HG03025 (cell line): ENCODE data around the gene BCL7C.

Experiments used
- ATAC-seq: cut with Tn5 transposase; IDR thresholded peaks from one replicate; pipeline ENCODE4 v1.9.1; 2021; ENCODE audit warnings: mild to moderate bottlenecking, moderate library complexity; ENCODE audit not compliant: unreplicated experiment, low FRiP score

The BCL7C gene

GRCh38 chr16:30922960-30923535 lies 29.2 kb upstream of the BCL7C start:
- peak; percentile 62 for ATAC-seq

DNA sequence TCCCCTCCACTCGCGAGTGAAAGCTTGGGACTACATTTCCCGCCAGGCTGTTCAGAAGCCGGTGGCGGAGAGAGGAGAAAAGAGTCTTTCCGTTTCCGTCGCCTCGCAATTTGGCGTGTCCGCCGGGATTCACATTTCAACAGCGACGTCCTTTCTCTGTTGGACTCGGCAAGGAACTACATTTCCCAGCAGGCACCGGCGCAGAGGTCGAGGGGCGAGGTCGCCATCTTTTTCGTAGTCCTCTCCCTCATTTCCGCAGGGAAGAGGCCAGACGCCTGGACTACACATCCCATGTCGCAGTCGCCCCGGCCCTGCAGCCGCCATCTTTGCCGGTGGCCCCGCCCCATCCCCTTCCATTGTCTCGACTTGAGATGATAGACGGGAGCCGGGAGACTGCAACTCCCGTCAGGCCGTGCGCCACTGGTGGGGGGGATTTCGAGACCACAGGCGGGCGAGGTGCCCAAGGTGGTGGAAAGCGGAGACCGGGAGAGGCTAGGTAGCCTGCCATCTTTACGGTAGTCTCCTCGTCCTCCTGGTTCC lies 28.6 kb upstream of the BCL7C start:
- ATAC-seq: peak; percentile 63

- no peak for ATAC-seq
Measured at GRCh38 chr16:30921748-30922419, 28.0 kb upstream of the BCL7C start.

- no peak for ATAC-seq
Measured at GRCh38 chr16:30921459-30921747, 27.5 kb upstream of the BCL7C start.

- no peak for ATAC-seq
Measured at GRCh38 chr16:30920891-30921290, 27.0 kb upstream of the BCL7C start.

DNA sequence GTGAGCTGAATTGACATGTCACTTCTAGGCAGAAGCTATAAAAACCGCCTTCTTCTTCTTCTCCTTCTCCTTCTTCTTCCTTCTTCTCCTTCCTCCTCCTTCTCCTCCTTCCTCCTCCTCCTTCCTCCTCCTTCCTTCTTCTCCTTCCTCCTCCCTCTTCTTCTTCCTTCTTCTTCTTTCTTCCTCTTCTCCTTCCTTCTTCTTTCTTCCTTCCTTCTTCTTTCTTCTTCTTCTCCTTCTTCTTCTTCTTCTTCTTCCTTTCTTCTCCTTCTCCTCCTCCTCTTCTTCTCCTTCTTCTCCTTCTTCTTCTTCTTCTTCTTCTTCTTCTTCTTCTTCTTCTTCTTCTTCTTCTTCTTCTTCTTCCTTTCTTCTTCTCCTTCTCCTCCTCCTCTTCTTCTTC lies 24.7 kb upstream of the BCL7C start:
- no peak for ATAC-seq

DNA sequence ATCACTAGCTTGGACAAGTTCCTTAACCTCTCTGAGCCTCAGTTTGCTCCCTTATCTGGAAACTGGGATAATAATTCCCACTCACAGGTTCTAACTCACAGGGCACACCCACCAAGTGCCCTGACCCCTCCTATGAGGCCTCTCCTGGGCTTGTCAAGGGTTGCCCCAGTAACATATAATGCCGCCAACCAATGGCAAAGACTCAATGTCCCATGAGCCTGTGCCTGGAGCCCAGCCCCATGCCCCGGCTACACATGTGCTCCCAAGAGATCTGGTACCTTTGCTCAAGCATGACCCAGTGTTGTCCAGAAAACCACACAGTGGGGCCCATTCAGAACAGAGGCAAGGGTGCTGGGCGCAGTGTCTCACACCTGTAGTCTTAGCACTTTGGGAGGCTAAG lies 21.0 kb upstream of the BCL7C start:
- no peak for ATAC-seq

GRCh38 chr16:30912794-30913412 lies 19.0 kb upstream of the BCL7C start:
- ATAC-seq: no peak

GRCh38 chr16:30910427-30911029 lies 16.7 kb upstream of the BCL7C start:
- ATAC-seq: no peak

GRCh38 chr16:30907064-30907463 lies 13.2 kb upstream of the BCL7C start:
- no peak for ATAC-seq

DNA sequence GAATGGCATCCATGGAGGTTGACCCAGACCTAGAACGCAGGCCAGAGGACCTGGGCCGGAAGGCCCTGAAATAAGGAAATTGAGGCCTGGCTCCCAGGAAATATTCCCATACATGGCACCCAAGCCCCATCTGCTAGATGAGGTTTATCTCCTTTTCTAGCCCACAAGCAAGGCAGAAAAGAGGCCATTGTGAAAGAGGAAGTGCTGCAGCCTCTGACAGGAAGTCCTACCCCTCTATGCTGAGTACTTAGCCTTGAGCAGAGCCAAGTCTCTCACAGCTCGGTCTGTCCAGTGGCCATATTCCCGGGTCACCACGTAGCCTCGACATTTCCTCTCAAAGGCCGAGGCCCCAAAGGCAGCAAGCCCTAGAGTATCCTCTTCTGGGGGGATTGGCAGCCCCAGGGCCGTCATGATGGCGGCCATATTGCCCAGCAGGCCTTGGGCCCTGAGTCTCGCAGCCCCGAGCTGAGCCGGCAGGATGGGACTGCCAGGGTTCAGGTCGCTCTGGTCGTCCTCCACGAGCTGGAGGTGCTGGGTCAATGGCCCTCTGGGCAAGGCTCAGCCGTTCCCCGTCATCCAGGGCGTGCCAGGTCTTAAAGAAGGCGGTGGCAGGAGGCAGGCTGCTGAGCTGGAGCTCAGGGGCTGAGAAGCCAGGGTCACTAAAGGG lies 10.4 kb upstream of the BCL7C start:
- ATAC-seq: no peak

DNA sequence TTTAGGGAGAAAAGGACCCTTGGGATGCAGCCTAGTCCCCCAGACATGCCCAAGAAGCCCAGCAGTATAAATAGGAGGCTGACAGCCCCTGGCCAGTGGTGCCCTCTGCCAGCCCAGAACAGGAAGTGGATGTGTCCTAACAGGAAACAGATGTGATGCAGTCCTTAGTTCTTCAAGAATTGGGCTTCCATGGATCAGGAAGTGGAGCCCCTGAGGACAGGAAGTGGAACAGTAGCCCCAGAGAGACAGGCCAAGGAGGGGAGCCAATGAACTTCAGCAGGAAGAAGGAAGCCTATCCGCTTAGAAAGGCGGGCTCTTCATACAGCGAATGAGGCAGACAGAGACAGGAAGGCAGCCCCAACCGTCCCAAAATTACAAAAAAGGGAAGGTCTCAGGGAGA lies 9.7 kb upstream of the BCL7C start:
- no peak for ATAC-seq

- no peak for ATAC-seq
Measured at GRCh38 chr16:30903002-30903401, 9.1 kb upstream of the BCL7C start.

DNA sequence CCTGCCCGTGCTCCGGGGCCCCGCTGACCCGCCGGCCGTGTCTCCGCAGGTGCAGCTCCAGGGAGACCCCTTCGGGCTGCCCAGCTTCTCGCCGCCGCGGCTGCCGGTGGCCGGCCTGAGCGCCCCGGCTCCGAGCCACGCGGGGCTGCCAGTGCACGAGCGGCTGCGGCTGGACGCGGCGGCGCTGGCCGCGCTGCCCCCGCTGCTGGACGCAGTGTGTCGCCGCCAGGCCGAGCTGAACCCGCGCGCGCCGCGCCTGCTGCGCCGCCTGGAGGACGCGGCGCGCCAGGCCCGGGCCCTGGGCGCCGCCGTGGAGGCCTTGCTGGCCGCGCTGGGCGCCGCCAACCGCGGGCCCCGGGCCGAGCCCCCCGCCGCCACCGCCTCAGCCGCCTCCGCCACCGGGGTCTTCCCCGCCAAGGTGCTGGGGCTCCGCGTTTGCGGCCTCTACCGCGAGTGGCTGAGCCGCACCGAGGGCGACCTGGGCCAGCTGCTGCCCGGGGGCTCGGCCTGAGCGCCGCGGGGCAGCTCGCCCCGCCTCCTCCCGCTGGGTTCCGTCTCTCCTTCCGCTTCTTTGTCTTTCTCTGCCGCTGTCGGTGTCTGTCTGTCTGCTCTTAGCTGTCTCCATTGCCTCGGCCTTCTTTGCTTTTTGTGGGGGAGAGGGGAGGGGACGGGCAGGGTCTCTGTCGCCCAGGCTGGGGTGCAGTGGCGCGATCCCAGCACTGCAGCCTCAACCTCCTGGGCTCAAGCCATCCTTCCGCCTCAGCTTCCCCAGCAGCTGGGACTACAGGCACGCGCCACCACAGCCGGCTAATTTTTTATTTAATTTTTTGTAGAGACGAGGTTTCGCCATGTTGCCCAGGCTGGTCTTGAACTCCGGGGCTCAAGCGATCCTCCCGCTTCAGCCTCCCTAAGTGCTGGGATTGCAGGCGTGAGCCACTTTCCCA lies 8.4 kb upstream of the BCL7C start:
- ATAC-seq: peak; percentile 52

GRCh38 chr16:30901201-30902028 lies 7.5 kb upstream of the BCL7C start:
- no peak for ATAC-seq

DNA sequence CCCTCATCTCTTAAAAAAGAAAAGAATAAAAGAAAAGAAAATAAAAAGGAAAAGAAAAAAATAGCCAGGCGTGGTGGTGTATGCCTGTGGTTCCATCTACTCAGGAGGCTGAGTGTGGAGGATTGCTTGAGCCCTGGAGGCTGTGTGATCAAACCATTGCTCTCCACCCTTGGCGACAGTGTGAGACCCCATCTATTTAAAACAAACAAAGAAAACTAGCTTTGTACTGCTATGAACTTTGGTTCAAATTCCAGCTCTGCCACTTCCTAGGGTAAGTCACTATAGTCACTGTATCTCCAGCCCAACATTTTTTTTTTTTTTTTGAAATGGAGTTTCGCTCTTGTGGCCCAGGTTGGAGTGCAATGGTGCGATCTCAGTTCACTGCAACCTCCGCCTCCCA lies 6.7 kb upstream of the BCL7C start:
- ATAC-seq: no peak

GRCh38 chr16:30899794-30900193 lies 5.9 kb upstream of the BCL7C start:
- ATAC-seq: no peak

DNA sequence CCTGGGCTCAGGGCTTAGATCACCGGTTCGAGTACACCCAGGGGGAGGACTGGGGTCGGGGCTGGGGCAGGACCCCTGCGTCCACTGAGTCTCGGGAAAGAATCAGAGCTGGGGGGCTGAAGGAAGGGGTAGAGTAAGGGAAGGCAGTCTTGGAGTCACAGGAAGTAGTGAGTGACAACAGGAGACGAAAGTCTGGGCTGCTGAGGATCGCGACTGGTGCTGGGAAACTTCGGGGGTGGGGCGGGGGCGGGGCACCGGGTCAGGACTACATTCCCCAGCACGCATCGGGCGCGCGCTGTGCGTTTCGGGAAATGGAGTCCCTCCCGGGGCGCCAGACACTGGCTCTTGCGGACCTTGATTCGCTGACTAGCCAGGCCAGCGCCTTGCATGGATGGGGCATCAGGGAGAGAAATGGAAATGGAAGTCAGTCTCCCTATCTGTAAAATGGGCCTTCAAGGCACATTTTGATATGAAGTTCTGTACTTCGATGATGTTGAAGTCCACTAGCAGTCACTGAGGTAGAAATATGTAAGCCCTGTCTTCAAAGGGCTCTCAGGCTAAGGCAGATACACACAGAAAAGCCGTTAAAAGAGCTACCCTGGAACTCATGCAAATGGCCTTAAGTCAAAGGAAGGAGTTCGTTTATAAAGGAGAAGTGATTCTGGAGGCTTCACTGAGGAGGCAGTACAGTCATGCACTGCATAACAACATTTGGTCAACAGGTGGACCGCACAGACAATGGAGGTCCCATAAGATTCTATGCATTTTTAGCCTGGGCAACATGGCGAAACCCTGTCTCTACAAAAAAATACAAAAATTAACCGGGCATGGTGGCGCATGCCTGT lies 3.2 kb upstream of the BCL7C start:
- no peak for ATAC-seq
